Nephron progenitor cell (in vitro differentiated cells): ENCODE results near the gene TFPT.
A peak's percentile ranks its signal among the peaks of the same experiment; 100 is the strongest.

Experiments
- DNase-seq: peaks from one replicate; pipeline ENCODE4 v3.0.0; 2021
- H3K27ac Mint-ChIP-seq: 2 replicates; pipeline ENCODE4 v1.8.0; 2021; ENCODE audit warnings: mild to moderate bottlenecking, moderate library complexity, mixed read lengths
- H3K27me3 Mint-ChIP-seq: 2 replicates; pipeline ENCODE4 v1.8.0; 2021; ENCODE audit warnings: mild to moderate bottlenecking, low read depth, mixed read lengths; ENCODE audit not compliant: poor library complexity
- H3K36me3 Mint-ChIP-seq: 2 replicates; pipeline ENCODE4 v1.8.0; 2021; ENCODE audit warnings: low read depth, mixed read lengths
- H3K4me1 Mint-ChIP-seq: 2 replicates; pipeline ENCODE4 v1.8.0; 2021; ENCODE audit warnings: mixed read lengths
- H3K4me3 Mint-ChIP-seq: 2 replicates; pipeline ENCODE4 v1.8.0; 2021; ENCODE audit warnings: mild to moderate bottlenecking, moderate library complexity, mixed read lengths
- H3K9me3 Mint-ChIP-seq: 2 replicates; pipeline ENCODE4 v1.8.0; 2021; ENCODE audit warnings: mild to moderate bottlenecking, moderate library complexity, mixed read lengths
- CTCF ChIP-seq: fragments of 200-600 bp; sonication (generic); IDR thresholded peaks from 2 replicates; pipeline ENCODE4 v1.5.0; 2021; ENCODE audit warnings: antibody characterized with exemption

The TFPT gene

DNA sequence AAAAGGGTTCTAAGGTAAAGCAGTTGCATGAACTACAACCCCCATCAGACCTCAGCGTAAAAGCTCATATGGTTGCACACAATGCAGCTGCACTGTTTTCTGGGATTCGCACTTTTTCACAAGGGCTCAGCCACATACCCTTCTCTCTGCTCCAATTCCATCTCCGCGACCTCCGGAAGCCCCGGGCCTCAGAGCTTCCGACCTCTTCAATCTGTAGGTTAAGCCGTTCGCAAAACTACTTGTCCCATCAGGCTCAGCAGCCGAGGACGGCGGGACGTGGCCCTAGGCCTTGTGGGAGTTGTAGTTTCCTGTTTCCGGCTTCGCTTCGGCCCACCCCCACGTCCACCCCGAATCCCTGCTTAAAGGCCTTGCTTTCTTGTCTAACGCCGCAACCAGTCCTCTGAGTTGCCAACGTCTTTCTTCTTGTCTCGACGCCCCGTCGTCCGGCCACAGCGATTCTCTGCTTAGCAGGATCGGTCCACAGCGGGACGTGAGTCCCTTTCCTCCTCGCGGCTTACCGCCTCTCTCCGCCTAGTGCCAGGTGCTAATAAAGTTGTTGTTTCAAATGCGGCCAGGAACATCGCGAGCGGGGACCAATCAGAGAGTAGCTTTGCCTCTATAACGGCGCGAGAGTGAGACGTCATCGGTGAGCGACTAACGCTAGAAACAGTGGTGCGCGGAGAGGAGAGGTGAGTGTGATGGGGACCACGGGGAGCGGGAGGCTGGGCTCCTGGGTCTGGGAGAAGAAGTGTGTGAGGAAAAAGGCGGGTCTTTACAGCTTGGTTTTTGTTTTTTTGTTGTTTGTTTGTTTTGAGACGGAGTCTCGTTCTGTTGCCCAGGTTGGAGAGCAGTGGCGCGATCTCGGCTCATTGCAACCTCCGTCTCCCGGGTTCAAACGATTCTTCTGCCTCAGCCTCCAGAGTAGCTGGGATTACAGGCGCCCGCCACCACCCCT is at the start of gene TFPT, which contains the start of gene PRPF31:
TSS of gene TFPT (minus strand) at position 549 of the 955 bp plus-strand sequence. CDS start at position 161, 388 bp downstream.
TSS of gene PRPF31 (plus strand) at position 646 of the 955 bp plus-strand sequence. CDS start 2,525 bp downstream, outside the sequence.
- peaks cover 35% of the 10 kb centered on the region for H3K4me1 Mint-ChIP-seq
- peaks cover 31% of the 10 kb centered on the region for H3K36me3 Mint-ChIP-seq
- peak within 1 kb of the TSS; percentile 97 for H3K27ac Mint-ChIP-seq
- TF ChIP-seq CTCF: no peak
- peak within 1 kb of the TSS; percentile 99 for H3K4me3 Mint-ChIP-seq
- H3K9me3 Mint-ChIP-seq: no peaks in the 10 kb centered on the region
- peak; percentile 93 for DNase-seq
- H3K27me3 Mint-ChIP-seq: peaks cover 3% of the 10 kb centered on the region

GRCh38 chr19:54165222-54165621 is 49.8 kb upstream of the TFPT start:
- Mint-ChIP-seq H3K4me1 (peaks cover 23% of the 10 kb centered on the region), H3K36me3 (peaks cover 29% of the 10 kb centered on the region), H3K27ac (no peak overlapping the region), H3K9me3 (peaks cover 59% of the 10 kb centered on the region), H3K27me3 (peaks cover 39% of the 10 kb centered on the region), H3K4me3 (no peak overlapping the region)
- no peak for DNase-seq
- no peak for TF ChIP-seq CTCF

GRCh38 chr19:54164369-54165068 is 49.1 kb upstream of the TFPT start:
- Mint-ChIP-seq H3K36me3 (peaks cover 34% of the 10 kb centered on the region), H3K27me3 (peaks cover 39% of the 10 kb centered on the region), H3K27ac (no peak overlapping the region), H3K9me3 (peaks cover 64% of the 10 kb centered on the region), H3K4me3 (peak overlapping the region; percentile 44), H3K4me1 (peaks cover 30% of the 10 kb centered on the region)
- DNase-seq: peak; percentile 65
- no peak for TF ChIP-seq CTCF

GRCh38 chr19:54162884-54163283 is 47.4 kb upstream of the TFPT start:
- Mint-ChIP-seq H3K9me3 (peaks cover 64% of the 10 kb centered on the region), H3K4me3 (peak overlapping the region; percentile 81), H3K27ac (no peak overlapping the region), H3K27me3 (peaks cover 39% of the 10 kb centered on the region), H3K4me1 (peaks cover 45% of the 10 kb centered on the region), H3K36me3 (peaks cover 38% of the 10 kb centered on the region)
- no peak for DNase-seq
- no peak for TF ChIP-seq CTCF

GRCh38 chr19:54162241-54162805 is 46.9 kb upstream of the TFPT start:
- peaks cover 64% of the 10 kb centered on the region for H3K9me3 Mint-ChIP-seq
- peak; percentile 63 for DNase-seq
- H3K27ac Mint-ChIP-seq: no peak overlapping the region
- peaks cover 39% of the 10 kb centered on the region for H3K27me3 Mint-ChIP-seq
- H3K4me1 Mint-ChIP-seq: peaks cover 45% of the 10 kb centered on the region
- TF ChIP-seq CTCF: no peak
- peaks cover 38% of the 10 kb centered on the region for H3K36me3 Mint-ChIP-seq
- peak overlapping the region; percentile 98 for H3K4me3 Mint-ChIP-seq
